Mammary epithelial cell (primary cell): ENCODE data around the gene RGS9BP.

Experiments used
- CTCF ChIP-seq, 2 donors: IDR thresholded peaks in 1 of 2; conservative IDR thresholded peaks in 1 of 2; 2 replicates each; pipeline ENCODE4 v1.5.1; 2011 to 2012; ENCODE audit warnings: inconsistent platforms in 2 of 2, low read length in 2 of 2, mild to moderate bottlenecking in 2 of 2, control low read depth in 1 of 2, low read depth in 1 of 2; ENCODE audit not compliant: insufficient read depth in 1 of 2; ENCODE audit errors: extremely low read depth in 1 of 2
- EZH2 ChIP-seq: IDR thresholded peaks from 2 replicates; pipeline ENCODE4 v1.6.1; 2012; ENCODE audit warnings: low read length, inconsistent platforms, borderline replicate concordance

DNA sequence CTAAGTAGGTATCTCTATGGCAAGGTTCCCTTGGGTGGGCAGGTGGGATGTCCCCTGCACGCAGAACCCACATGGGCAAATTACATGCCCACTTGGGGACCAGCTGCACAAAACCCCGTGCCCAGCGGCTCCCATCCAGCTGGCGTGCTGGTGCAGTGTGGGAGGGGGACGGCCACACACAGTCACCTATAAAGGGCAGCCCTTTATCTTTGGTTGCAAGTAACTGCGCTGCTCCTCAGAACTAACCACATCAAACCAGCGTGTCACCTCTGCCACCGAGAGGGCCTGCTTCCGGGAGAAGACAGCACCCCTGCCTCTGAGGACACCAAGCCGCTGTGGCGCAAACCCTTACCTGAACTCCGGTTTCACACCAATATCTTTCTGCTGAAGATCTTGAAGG, 32.9 kb upstream of the RGS9BP start:
- TF ChIP-seq CTCF (conservative IDR thresholded peaks at IDR 0.05 in 1 of 2, IDR thresholded peaks at IDR 0.05 in 1 of 2; ENCODE audit: extremely low read depth in 1 of 2, insufficient read depth in 1 of 2, low read depth in 1 of 2, low read length in 2 of 2) = no peak
- no peak for TF ChIP-seq EZH2
